ELF-1 (cell line): ENCODE measurements around the gene CD40LG.

ENCODE experiments used
- DNase-seq: peaks from one replicate; pipeline ENCODE4 v3.0.0-alpha.2; 2016; ENCODE audit warnings: low read depth, low spot score

The CD40LG gene

DNA sequence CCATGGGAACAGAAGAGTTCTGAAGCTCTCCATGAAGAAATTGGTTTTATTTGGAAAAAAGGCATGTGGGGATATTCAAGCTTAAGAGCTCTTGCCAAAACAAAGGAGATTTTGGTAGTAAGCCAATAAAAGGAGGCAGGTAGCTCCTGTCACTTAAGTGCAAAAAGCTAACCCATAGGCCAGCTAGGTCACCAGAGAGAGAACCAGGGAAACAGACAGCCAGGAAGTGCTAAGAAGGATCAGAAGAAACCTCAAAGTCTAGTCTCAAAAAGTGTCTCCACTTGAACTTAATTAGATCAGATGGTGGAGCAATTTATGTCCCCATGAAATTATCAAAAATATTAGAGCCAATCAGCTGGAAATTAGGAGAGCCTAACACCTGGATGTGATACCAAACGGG is 49.2 kb downstream of the CD40LG start:
- no peak for DNase-seq

DNA sequence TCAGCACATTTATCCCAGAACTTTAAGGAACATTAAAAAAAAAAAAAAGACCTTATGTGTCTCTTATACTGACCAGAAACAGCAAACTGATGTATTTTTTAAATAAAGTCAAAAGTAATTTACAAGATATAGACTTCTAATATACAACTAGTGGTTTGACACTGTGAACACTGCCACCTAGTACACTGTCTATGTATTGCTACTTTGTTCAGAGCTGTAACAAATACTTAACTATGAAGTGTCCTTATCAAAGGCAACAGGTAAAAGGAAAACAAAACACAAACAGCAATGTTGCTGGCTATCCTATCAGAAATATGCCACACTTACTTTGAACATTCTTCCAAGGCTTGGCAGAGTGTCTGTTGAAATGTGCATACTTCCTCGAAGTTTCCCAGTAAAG is 60.4 kb downstream of the CD40LG start:
- DNase-seq = no peak
